Osteocyte (in vitro differentiated cells): ENCODE results near the gene ST8SIA2. TPM values are rescaled to one million over a fixed set of nuclear protein-coding genes. Genes with fewer than 3 reads are reported as not detected.

ENCODE experiments used
- DNase-seq: peaks from one replicate; pipeline ENCODE4 v3.0.0; 2021; ENCODE audit warnings: mixed read lengths; ENCODE audit not compliant: unreplicated experiment; ENCODE audit errors: extremely low spot score
- H3K27ac Mint-ChIP-seq: one replicate; pipeline ENCODE4 v1.8.0; 2021; ENCODE audit warnings: mild to moderate bottlenecking, mixed read lengths; ENCODE audit not compliant: unreplicated experiment
- H3K27me3 Mint-ChIP-seq: one replicate; pipeline ENCODE4 v1.8.0; 2021; ENCODE audit warnings: mixed read lengths; ENCODE audit not compliant: unreplicated experiment
- H3K36me3 Mint-ChIP-seq: one replicate; pipeline ENCODE4 v1.8.0; 2021; ENCODE audit warnings: mixed read lengths; ENCODE audit not compliant: unreplicated experiment
- H3K4me1 Mint-ChIP-seq: one replicate; pipeline ENCODE4 v1.8.0; 2021; ENCODE audit warnings: mixed read lengths; ENCODE audit not compliant: unreplicated experiment
- H3K4me3 Mint-ChIP-seq: one replicate; pipeline ENCODE4 v1.8.0; 2021; ENCODE audit warnings: mild to moderate bottlenecking, moderate library complexity, mixed read lengths; ENCODE audit not compliant: unreplicated experiment
- H3K9me3 Mint-ChIP-seq: one replicate; pipeline ENCODE4 v1.8.0; 2021; ENCODE audit warnings: mixed read lengths; ENCODE audit not compliant: unreplicated experiment
- CTCF ChIP-seq: fragments of 200-600 bp; sonication (generic); IDR thresholded peaks from 2 replicates; pipeline ENCODE4 v1.5.0; 2021; ENCODE audit warnings: antibody characterized with exemption, mild to moderate bottlenecking, moderate library complexity
- total RNA-seq: library from RNA; stranded (reverse); gene quantifications from 2 replicates; pipeline ENCODE4 v1.2.1, GENCODE V29; 2021

ST8SIA2 gene
- total RNA-seq, 1 donor from 2014 or later, result 2.1 TPM

GRCh38 chr15:92452143-92452542 lies 58.5 kb downstream of the ST8SIA2 start:
- H3K4me3 Mint-ChIP-seq, result no peak overlapping the region
- DNase-seq, result no peak
- H3K9me3 Mint-ChIP-seq, result peaks cover 5% of the 10 kb centered on the region
- H3K36me3 Mint-ChIP-seq, result no peaks in the 10 kb centered on the region
- H3K4me1 Mint-ChIP-seq, result no peaks in the 10 kb centered on the region
- TF ChIP-seq CTCF, result no peak
- H3K27ac Mint-ChIP-seq, result no peak overlapping the region
- H3K27me3 Mint-ChIP-seq, result no peaks in the 10 kb centered on the region

- no peaks in the 10 kb centered on the region for H3K4me1 Mint-ChIP-seq
- no peaks in the 10 kb centered on the region for H3K27me3 Mint-ChIP-seq
- DNase-seq, result no peak
- peaks cover 5% of the 10 kb centered on the region for H3K9me3 Mint-ChIP-seq
- no peaks in the 10 kb centered on the region for H3K36me3 Mint-ChIP-seq
- H3K27ac Mint-ChIP-seq, result no peak overlapping the region
- TF ChIP-seq CTCF, result no peak
- H3K4me3 Mint-ChIP-seq, result no peak overlapping the region
These were observed 59.9 kb downstream of the ST8SIA2 start for GRCh38 chr15:92453607-92454006.

- Mint-ChIP-seq H3K36me3 (no peaks in the 10 kb centered on the region), H3K27ac (no peak overlapping the region), H3K4me1 (no peaks in the 10 kb centered on the region), H3K9me3 (peaks cover 4% of the 10 kb centered on the region), H3K27me3 (no peaks in the 10 kb centered on the region), H3K4me3 (no peak overlapping the region)
- TF ChIP-seq CTCF, result no peak
- DNase-seq, result no peak
These were observed 60.9 kb downstream of the ST8SIA2 start for GRCh38 chr15:92454555-92455105.

GRCh38 chr15:92455271-92455670 lies 61.6 kb downstream of the ST8SIA2 start:
- Mint-ChIP-seq H3K27me3 (no peaks in the 10 kb centered on the region), H3K27ac (no peak overlapping the region), H3K9me3 (no peaks in the 10 kb centered on the region), H3K4me3 (no peak overlapping the region), H3K36me3 (no peaks in the 10 kb centered on the region), H3K4me1 (no peaks in the 10 kb centered on the region)
- no peak for DNase-seq
- no peak for TF ChIP-seq CTCF

GRCh38 chr15:92457471-92458041 lies 63.9 kb downstream of the ST8SIA2 start:
- no peak for TF ChIP-seq CTCF
- H3K27me3 Mint-ChIP-seq, result no peaks in the 10 kb centered on the region
- DNase-seq, result no peak
- no peak overlapping the region for H3K4me3 Mint-ChIP-seq
- no peaks in the 10 kb centered on the region for H3K36me3 Mint-ChIP-seq
- no peak overlapping the region for H3K27ac Mint-ChIP-seq
- H3K4me1 Mint-ChIP-seq, result peaks cover 1% of the 10 kb centered on the region
- no peaks in the 10 kb centered on the region for H3K9me3 Mint-ChIP-seq
